Endothelial cell of hepatic sinusoid (primary cell): ENCODE results near the gene CZIB.
"Not testable (repeated sequence)": the region's sequence is repeated elsewhere in the genome, so short reads cannot be mapped to it uniquely, and the experiment has no call there.

Experiments
- in situ Hi-C: cut with HindIII; loops from 2 replicates; pipeline ENCODE4 v1.10.0; 2017; ENCODE audit warnings: low sequenced_read_pairs

Gene CZIB

GRCh38 chr1:53238197-53239155, 18.0 kb upstream of the CZIB start, which contains the start of gene MAGOH:
Gene MAGOH, minus strand, starts transcription at chr1:53238518. Its CDS starts 70 bp downstream, at chr1:53238448.
- in situ Hi-C loops: no loop called here

GRCh38 chr1:53237638-53238037, 17.2 kb upstream of the CZIB start:
- in situ Hi-C loops: no loop called here

GRCh38 chr1:53220962-53221286, 490 bp upstream of the CZIB start:
- in situ Hi-C loops: no loop called here

GRCh38 chr1:53219711-53220110, 723 bp downstream of the CZIB start:
- in situ Hi-C loops: no loop called here

GRCh38 chr1:53218201-53218600, 2.2 kb downstream of the CZIB start:
- in situ Hi-C loops: no loop called here

GRCh38 chr1:53214376-53214940, 6.0 kb downstream of the CZIB start:
- in situ Hi-C loops: no loop called here

GRCh38 chr1:53210954-53211353, 9.5 kb downstream of the CZIB start:
- in situ Hi-C loops: no loop called here

- in situ Hi-C loops: no loop called here
Observed at GRCh38 chr1:53210352-53210751, 10.1 kb downstream of the CZIB start.

GRCh38 chr1:53207726-53208125, 12.7 kb downstream of the CZIB start:
- in situ Hi-C loops: no loop called here

GRCh38 chr1:53206735-53207379, 13.6 kb downstream of the CZIB start:
- in situ Hi-C loops: no loop called here

- in situ Hi-C loops: not testable (repeated sequence)
Observed at GRCh38 chr1:53206083-53206685, 14.2 kb downstream of the CZIB start.

GRCh38 chr1:53205496-53205895, 14.9 kb downstream of the CZIB start:
- in situ Hi-C loops: not testable (repeated sequence)

- in situ Hi-C loops: loop anchor here (5.0 kb wide), 1 partner anchor 81 kb away; no protein-coding TSS in a partner anchor
Observed at GRCh38 chr1:53203466-53203865, 17.0 kb downstream of the CZIB start.

GRCh38 chr1:53198241-53198651, 22.2 kb downstream of the CZIB start:
- in situ Hi-C loops: no loop called here

- in situ Hi-C loops: no loop called here
Observed at GRCh38 chr1:53197291-53198200, 22.9 kb downstream of the CZIB start.

- in situ Hi-C loops: no loop called here
Observed at GRCh38 chr1:53196485-53197290, 23.7 kb downstream of the CZIB start, which contains the start of gene CPT2. Gene CPT2, plus strand, starts transcription at chr1:53196824. Its CDS starts 120 bp downstream, at chr1:53196944.

- in situ Hi-C loops: no loop called here
Observed at GRCh38 chr1:53196017-53196484, 24.4 kb downstream of the CZIB start.

- in situ Hi-C loops: no loop called here
Observed at GRCh38 chr1:53195246-53196016, 25.0 kb downstream of the CZIB start.
